WTC11 (cell line): ENCODE data around the gene PRAMEF5. TPM values are rescaled to one million over a fixed set of nuclear protein-coding genes. Genes with fewer than 3 reads are reported as not detected.
"Not testable (repeated sequence)": the region's sequence is repeated elsewhere in the genome, so short reads cannot be mapped to it uniquely, and the experiment has no call there.

ENCODE experiments used
- ATAC-seq: fragments of 200-7000 bp; cut with Tn5 transposase; 2 replicates; pipeline ENCODE4 v1.10.0; 2021; ENCODE audit warnings: mild to moderate bottlenecking, moderate library complexity
- CTCF ChIA-PET: fragments of 300-600 bp; sonication (Branson Sonifier 250); formaldehyde crosslinking; loops from one replicate; lab custom pipeline; 2021; ENCODE audit warnings: antibody characterized with exemption; lab: Charles Lee
- POLR2A ChIA-PET: fragments of 350-600 bp; sonication (Branson Sonifier 250); formaldehyde crosslinking; loops from one replicate; lab custom pipeline; 2021; ENCODE audit warnings: antibody characterized with exemption; lab: Charles Lee
- DNase-seq: peaks from one replicate; pipeline ENCODE4 v3.0.0; 2021; ENCODE audit warnings: low spot score
- H3K27ac Mint-ChIP-seq: 2 replicates; pipeline ENCODE4 v1.8.0; 2021; ENCODE audit warnings: mixed read lengths
- H3K27me3 Mint-ChIP-seq: 2 replicates; pipeline ENCODE4 v1.8.0; 2021; ENCODE audit warnings: low read depth, mild to moderate bottlenecking, moderate library complexity, mixed read lengths
- H3K36me3 Mint-ChIP-seq: 2 replicates; pipeline ENCODE4 v1.8.0; 2021; ENCODE audit warnings: mixed read lengths
- H3K4me1 Mint-ChIP-seq: 2 replicates; pipeline ENCODE4 v1.8.0; 2022; ENCODE audit warnings: mixed read lengths
- H3K4me3 Mint-ChIP-seq: 2 replicates; pipeline ENCODE4 v1.8.0; 2021; ENCODE audit warnings: mild to moderate bottlenecking, moderate library complexity, mixed read lengths
- H3K9me3 Mint-ChIP-seq: 2 replicates; pipeline ENCODE4 v1.8.0; 2021; ENCODE audit warnings: mixed read lengths
- PRDM15 ChIP-seq: sonication (generic); formaldehyde crosslinking; IDR thresholded peaks from 2 replicates; pipeline ENCODE4 v1.8.0; 2022; ENCODE audit warnings: missing genetic modification reagents
- total RNA-seq: library from RNA; stranded (reverse); gene quantifications from 3 replicates; pipeline ENCODE4 v1.2.3, GENCODE V29; 2021

The PRAMEF5 gene
- total RNA-seq, 1 experiment from 2014 or later: not detected

GRCh38 chr1:13228343-13228781 lies 25.6 kb upstream of the PRAMEF5 start (continued):
- TF ChIP-seq PRDM15 (CRISPR knock-in tag): no peak

- H3K4me3 Mint-ChIP-seq, H3K4me1 Mint-ChIP-seq, H3K27ac Mint-ChIP-seq, ATAC-seq, DNase-seq, CTCF ChIA-PET, POLR2A ChIA-PET: not testable (repeated sequence)
- peaks cover 63% of the 10 kb centered on the region for H3K36me3 Mint-ChIP-seq
- peaks cover 17% of the 10 kb centered on the region for H3K27me3 Mint-ChIP-seq
- H3K9me3 Mint-ChIP-seq: peaks cover 62% of the 10 kb centered on the region
Observed at GRCh38 chr1:13230096-13230495, 23.9 kb upstream of the PRAMEF5 start.

GRCh38 chr1:13230601-13231000 lies 23.4 kb upstream of the PRAMEF5 start:
- Mint-ChIP-seq H3K27me3 (peaks cover 16% of the 10 kb centered on the region), H3K36me3 (peaks cover 63% of the 10 kb centered on the region), H3K9me3 (peaks cover 62% of the 10 kb centered on the region)
- H3K4me1 Mint-ChIP-seq, H3K4me3 Mint-ChIP-seq, DNase-seq, H3K27ac Mint-ChIP-seq, POLR2A ChIA-PET, ATAC-seq, CTCF ChIA-PET: not testable (repeated sequence)

GRCh38 chr1:13231061-13231750 lies 22.8 kb upstream of the PRAMEF5 start:
- H3K4me1 Mint-ChIP-seq, CTCF ChIA-PET, ATAC-seq, POLR2A ChIA-PET, DNase-seq, H3K27ac Mint-ChIP-seq, H3K4me3 Mint-ChIP-seq: not testable (repeated sequence)
- Mint-ChIP-seq H3K36me3 (peaks cover 64% of the 10 kb centered on the region), H3K9me3 (peaks cover 61% of the 10 kb centered on the region), H3K27me3 (peaks cover 16% of the 10 kb centered on the region)

GRCh38 chr1:13232056-13232455 lies 21.9 kb upstream of the PRAMEF5 start:
- ATAC-seq, DNase-seq, H3K4me3 Mint-ChIP-seq, H3K4me1 Mint-ChIP-seq, CTCF ChIA-PET, POLR2A ChIA-PET, H3K27ac Mint-ChIP-seq: not testable (repeated sequence)
- H3K27me3 Mint-ChIP-seq: peaks cover 16% of the 10 kb centered on the region
- peaks cover 61% of the 10 kb centered on the region for H3K36me3 Mint-ChIP-seq
- H3K9me3 Mint-ChIP-seq: peaks cover 61% of the 10 kb centered on the region

GRCh38 chr1:13234057-13234456 lies 19.9 kb upstream of the PRAMEF5 start:
- CTCF ChIA-PET, DNase-seq, H3K4me1 Mint-ChIP-seq, ATAC-seq, H3K27ac Mint-ChIP-seq, H3K4me3 Mint-ChIP-seq, POLR2A ChIA-PET: not testable (repeated sequence)
- Mint-ChIP-seq H3K9me3 (peaks cover 61% of the 10 kb centered on the region), H3K27me3 (peaks cover 16% of the 10 kb centered on the region), H3K36me3 (peaks cover 57% of the 10 kb centered on the region)

- H3K27ac Mint-ChIP-seq, DNase-seq, ATAC-seq, H3K4me3 Mint-ChIP-seq, POLR2A ChIA-PET, CTCF ChIA-PET, H3K4me1 Mint-ChIP-seq: not testable (repeated sequence)
- Mint-ChIP-seq H3K9me3 (peaks cover 67% of the 10 kb centered on the region), H3K36me3 (peaks cover 56% of the 10 kb centered on the region), H3K27me3 (peaks cover 16% of the 10 kb centered on the region)
Observed at GRCh38 chr1:13237572-13237971, 16.4 kb upstream of the PRAMEF5 start.

- Mint-ChIP-seq H3K36me3 (peaks cover 42% of the 10 kb centered on the region), H3K9me3 (peaks cover 55% of the 10 kb centered on the region)
- H3K4me1 Mint-ChIP-seq, DNase-seq, POLR2A ChIA-PET, H3K4me3 Mint-ChIP-seq, CTCF ChIA-PET, H3K27me3 Mint-ChIP-seq, ATAC-seq, H3K27ac Mint-ChIP-seq: not testable (repeated sequence)
Observed at GRCh38 chr1:13239633-13240032, 14.4 kb upstream of the PRAMEF5 start.

- H3K27me3 Mint-ChIP-seq, DNase-seq, H3K4me3 Mint-ChIP-seq, CTCF ChIA-PET, ATAC-seq, H3K27ac Mint-ChIP-seq, H3K4me1 Mint-ChIP-seq, POLR2A ChIA-PET: not testable (repeated sequence)
- Mint-ChIP-seq H3K9me3 (peaks cover 55% of the 10 kb centered on the region), H3K36me3 (peaks cover 45% of the 10 kb centered on the region)
Observed at GRCh38 chr1:13243536-13244263, 10.3 kb upstream of the PRAMEF5 start.

- DNase-seq, H3K4me1 Mint-ChIP-seq, H3K27ac Mint-ChIP-seq, ATAC-seq, H3K4me3 Mint-ChIP-seq, POLR2A ChIA-PET, CTCF ChIA-PET, H3K27me3 Mint-ChIP-seq: not testable (repeated sequence)
- Mint-ChIP-seq H3K36me3 (peaks cover 35% of the 10 kb centered on the region), H3K9me3 (peaks cover 40% of the 10 kb centered on the region)
Observed at GRCh38 chr1:13245841-13246553, 8.0 kb upstream of the PRAMEF5 start.

- CTCF ChIA-PET, DNase-seq, H3K27ac Mint-ChIP-seq, H3K4me1 Mint-ChIP-seq, H3K27me3 Mint-ChIP-seq, ATAC-seq, H3K4me3 Mint-ChIP-seq, POLR2A ChIA-PET: not testable (repeated sequence)
- peaks cover 30% of the 10 kb centered on the region for H3K36me3 Mint-ChIP-seq
- H3K9me3 Mint-ChIP-seq: peaks cover 35% of the 10 kb centered on the region
Observed at GRCh38 chr1:13246554-13246871, 7.5 kb upstream of the PRAMEF5 start.
